ENCODE measurements around the gene HYI.
"Not testable (repeated sequence)": the region's sequence is repeated elsewhere in the genome, so short reads cannot be mapped to it uniquely, and the experiment has no call there.

The HYI gene

GRCh38 chr1:43418858-43419257 lies 34.9 kb downstream of the HYI start:
- Mint-ChIP-seq H3K27ac (no peak overlapping the region), H3K27me3 (ENCODE audit: low read depth) (no peaks in the 10 kb centered on the region), H3K4me3 (no peak overlapping the region), H3K36me3 (ENCODE audit: low read depth) (peaks cover 19% of the 10 kb centered on the region), H3K9me3 (no peaks in the 10 kb centered on the region), H3K4me1 (no peaks in the 10 kb centered on the region)
- TF ChIP-seq CTCF (IDR thresholded peaks at IDR 0.05; ENCODE audit: unreplicated experiment in 3 of 3) = no peak

GRCh38 chr1:43415901-43416300 lies 37.8 kb downstream of the HYI start:
- Mint-ChIP-seq H3K36me3 (ENCODE audit: low read depth) (peaks cover 23% of the 10 kb centered on the region), H3K4me3 (no peak overlapping the region), H3K9me3 (no peaks in the 10 kb centered on the region), H3K27ac (no peak overlapping the region), H3K27me3 (ENCODE audit: low read depth) (no peaks in the 10 kb centered on the region), H3K4me1 (no peaks in the 10 kb centered on the region)
- no peak for TF ChIP-seq CTCF (IDR thresholded peaks at IDR 0.05; ENCODE audit: unreplicated experiment in 3 of 3)

GRCh38 chr1:43414634-43415223 lies 39.0 kb downstream of the HYI start:
- H3K9me3 Mint-ChIP-seq = no peaks in the 10 kb centered on the region
- H3K27ac Mint-ChIP-seq = no peak overlapping the region
- H3K4me1 Mint-ChIP-seq = no peaks in the 10 kb centered on the region
- peaks cover 27% of the 10 kb centered on the region for H3K36me3 Mint-ChIP-seq (ENCODE audit: low read depth)
- no peak overlapping the region for H3K4me3 Mint-ChIP-seq
- TF ChIP-seq CTCF (IDR thresholded peaks at IDR 0.05; ENCODE audit: unreplicated experiment in 3 of 3) = peak; percentile 53 to 66 (median 55)
- no peaks in the 10 kb centered on the region for H3K27me3 Mint-ChIP-seq (ENCODE audit: low read depth)

GRCh38 chr1:43413426-43413825 lies 40.3 kb downstream of the HYI start:
- H3K36me3 Mint-ChIP-seq (ENCODE audit: low read depth) = peaks cover 40% of the 10 kb centered on the region
- H3K27ac Mint-ChIP-seq; H3K9me3 Mint-ChIP-seq; H3K27me3 Mint-ChIP-seq (ENCODE audit: low read depth); H3K4me1 Mint-ChIP-seq; H3K4me3 Mint-ChIP-seq: not testable (repeated sequence)

GRCh38 chr1:43410571-43410970 lies 43.2 kb downstream of the HYI start:
- Mint-ChIP-seq H3K4me1 (no peaks in the 10 kb centered on the region), H3K27me3 (ENCODE audit: low read depth) (no peaks in the 10 kb centered on the region), H3K4me3 (no peak overlapping the region), H3K9me3 (no peaks in the 10 kb centered on the region), H3K36me3 (ENCODE audit: low read depth) (peaks cover 54% of the 10 kb centered on the region), H3K27ac (no peak overlapping the region)
- TF ChIP-seq CTCF (IDR thresholded peaks at IDR 0.05; ENCODE audit: unreplicated experiment in 3 of 3) = no peak

- TF ChIP-seq CTCF (IDR thresholded peaks at IDR 0.05; ENCODE audit: unreplicated experiment in 3 of 3) = no peak
- no peaks in the 10 kb centered on the region for H3K9me3 Mint-ChIP-seq
- no peak overlapping the region for H3K4me3 Mint-ChIP-seq
- no peak overlapping the region for H3K27ac Mint-ChIP-seq
- no peaks in the 10 kb centered on the region for H3K27me3 Mint-ChIP-seq (ENCODE audit: low read depth)
- peaks cover 10% of the 10 kb centered on the region for H3K4me1 Mint-ChIP-seq
- peaks cover 66% of the 10 kb centered on the region for H3K36me3 Mint-ChIP-seq (ENCODE audit: low read depth)
These were observed 47.9 kb downstream of the HYI start for GRCh38 chr1:43405876-43406234.
